Left renal pelvis (tissue), 4 donors: ENCODE data around the gene CUX1. TPM values are rescaled to one million over a fixed set of nuclear protein-coding genes. Genes with fewer than 3 reads are reported as not detected.

Experiments
- DNase-seq, 4 donors: peaks; one replicate each; pipeline ENCODE4 v3.0.0-alpha.2; 2013; ENCODE audit warnings: low read depth in 4 of 4, low spot score in 3 of 4
- polyA plus RNA-seq, 4 donors: library from polyadenylated mRNA; unstranded; fragments of 120-200 nt; gene quantifications; one replicate each; pipeline ENCODE4 v1.2.1, GENCODE V29; 2013; ENCODE audit not compliant: insufficient read length in 4 of 4

CUX1 gene
- polyA plus RNA-seq, 4 donors = 66.7 to 114 (median 96.4) TPM

DNA sequence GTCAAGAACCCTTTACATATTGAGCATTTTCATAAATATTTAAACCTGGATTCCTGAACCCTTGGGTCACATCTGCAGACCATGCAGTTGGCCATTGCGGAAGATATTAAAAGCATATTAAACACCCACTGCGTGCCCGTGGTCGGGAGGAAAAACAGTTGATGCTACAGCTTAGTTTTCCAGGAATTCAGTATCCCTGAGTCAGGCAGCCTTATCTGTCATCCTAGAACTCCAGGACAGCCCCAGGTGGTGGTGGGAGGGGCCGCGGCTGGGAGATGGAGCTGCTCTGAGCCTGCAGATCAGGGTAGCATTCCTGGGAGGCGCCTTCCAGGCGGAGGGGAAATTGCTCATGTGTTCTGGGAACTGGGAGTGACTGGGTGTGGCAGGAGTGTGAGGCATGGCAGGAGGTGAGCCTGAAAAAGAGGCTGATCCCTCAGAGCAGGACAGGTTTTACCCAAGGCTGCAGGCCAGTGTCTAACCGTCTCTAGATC is 246.3 kb downstream of the CUX1 start:
- no peak for DNase-seq

DNA sequence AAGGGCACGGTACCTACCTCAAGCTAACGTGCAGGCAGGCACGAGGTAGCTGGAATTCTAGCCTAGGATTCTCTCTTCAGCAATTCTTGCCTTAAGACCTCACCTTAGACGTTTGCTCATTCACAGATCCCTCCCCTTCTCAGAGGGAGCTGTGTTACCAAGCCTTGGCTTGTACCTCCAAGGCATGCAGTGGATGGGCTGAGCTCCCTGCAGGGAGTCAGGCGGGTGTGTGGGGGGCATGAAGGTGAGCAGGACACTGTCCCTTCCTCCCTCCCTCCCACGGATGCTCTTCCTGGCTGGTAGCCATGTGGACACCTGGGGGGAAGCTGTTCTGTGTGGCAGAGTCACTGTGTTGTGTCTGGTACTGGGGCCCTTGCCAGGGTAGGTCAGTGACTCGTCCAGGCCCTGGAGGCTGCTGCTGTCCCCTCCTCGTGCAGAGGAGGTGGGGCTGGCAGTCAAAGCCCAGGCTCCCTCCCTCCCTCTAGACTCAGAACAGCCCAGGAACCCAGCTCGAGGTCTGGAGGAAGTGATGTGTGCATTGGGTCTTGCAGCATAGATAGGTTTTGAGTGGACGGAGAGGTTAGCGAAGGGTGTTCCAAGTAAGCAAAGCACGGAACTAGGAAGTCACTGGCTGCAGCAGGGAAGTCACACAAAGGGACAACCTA is 247.1 kb downstream of the CUX1 start:
- DNase-seq = no peak

DNA sequence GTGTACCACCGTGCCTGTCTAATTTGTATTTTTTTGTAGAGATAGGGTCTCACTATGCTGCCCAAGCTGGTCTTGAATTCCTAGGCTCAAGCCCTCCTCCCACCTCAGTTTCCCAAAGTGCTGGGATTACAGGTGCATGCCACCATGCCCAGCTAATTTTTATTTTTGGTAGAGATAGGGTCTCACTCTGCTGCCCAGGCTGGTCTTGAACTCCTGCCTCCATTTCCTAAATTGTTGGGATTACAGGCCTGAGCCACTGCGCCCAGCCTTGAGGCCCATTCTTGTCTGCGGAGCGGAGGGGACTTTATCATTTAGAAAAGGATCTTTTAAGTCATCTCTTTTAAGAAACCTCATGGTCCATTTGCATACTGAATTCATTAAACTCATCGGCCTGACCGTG is 247.8 kb downstream of the CUX1 start:
- no peak for DNase-seq

DNA sequence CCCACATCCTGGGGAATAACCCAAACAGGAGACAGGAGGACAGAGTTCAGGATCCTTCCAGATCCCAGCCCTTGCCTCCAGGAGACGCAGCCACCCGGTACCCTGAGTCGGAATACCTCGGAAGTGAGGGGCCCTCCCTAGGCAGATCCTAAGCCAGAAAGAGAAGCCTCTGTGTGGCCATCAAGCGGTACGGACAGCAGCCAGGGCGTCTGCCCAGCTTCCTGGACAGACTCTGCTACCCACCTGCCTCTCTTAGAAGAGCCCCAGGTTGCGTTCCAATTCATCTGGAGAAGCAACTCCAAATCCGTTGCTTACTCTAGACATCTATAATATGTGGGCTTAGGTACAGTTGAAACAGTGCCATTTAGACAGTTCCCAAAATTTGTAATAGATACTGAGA is 249.1 kb downstream of the CUX1 start:
- no peak for DNase-seq

DNA sequence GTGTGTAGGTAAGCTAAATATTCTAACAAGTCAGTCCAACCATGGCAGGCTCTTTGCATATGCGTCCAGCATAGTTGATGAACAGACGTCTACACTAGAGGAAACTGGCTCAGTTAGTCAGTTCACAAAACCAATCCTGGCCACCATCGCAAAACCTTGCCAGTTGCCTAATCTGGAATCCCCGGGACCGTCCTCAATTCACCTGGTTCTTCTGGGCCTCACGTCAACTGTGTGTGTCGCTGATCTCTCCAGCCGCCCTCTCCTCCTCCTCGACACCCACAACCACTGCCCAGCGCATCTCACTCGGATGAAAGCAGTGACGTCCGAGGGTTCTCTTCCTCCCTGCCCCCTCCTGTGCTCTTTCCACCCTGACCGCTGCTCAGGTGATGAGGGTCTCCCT is 251.4 kb downstream of the CUX1 start:
- DNase-seq = no peak

DNA sequence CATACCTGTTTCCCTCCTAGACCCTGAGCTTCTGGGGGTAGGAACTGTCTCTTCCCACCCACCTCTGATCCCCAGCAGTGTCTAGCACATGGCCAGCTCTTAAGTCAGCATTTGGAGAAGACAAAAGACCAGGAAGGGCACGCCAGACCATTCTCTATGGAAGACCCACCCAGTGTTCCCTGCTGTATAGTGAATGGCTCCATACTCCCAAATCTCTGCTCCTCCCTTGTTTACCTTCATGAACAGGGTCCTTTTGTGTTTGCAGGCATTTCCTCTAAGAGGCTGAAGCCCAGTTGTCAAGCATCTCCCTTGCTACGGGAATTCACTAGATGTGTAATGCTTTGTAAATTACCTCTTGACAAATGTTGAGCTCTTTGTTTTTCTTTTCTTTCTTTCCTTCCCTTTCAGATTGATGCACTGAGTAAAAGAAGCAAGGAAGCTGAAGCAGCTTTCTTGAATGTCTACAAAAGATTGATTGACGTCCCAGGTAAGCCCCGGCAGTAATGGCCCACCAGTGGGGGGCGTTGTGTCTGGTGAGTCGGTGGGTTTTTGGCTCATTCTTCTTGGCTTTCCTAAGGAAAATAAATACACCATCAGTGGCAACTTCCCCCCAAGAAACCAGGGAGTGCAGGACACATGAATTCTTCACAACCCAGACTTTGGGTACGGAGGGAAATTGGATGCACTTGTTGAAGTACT is 252.7 kb downstream of the CUX1 start:
- no peak for DNase-seq

DNA sequence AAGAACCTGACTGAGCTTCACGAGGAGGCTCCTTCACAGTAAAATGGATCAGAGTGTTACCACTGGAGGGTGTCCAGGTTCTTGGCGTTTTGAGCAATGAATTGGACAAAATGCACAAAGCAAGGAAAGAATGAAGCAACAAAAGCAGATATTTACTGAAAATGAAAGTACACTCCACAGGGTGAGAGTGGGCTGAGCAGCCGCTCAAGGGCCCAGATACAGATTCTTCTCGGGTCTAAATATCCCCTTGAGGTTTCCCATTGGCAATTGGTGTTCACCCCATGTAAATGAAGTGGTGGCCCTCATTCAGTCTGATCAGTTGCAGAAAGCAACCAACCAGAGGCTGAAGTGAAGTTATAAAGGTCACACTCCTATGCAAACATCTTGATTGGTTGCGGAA is 254.6 kb downstream of the CUX1 start:
- no peak for DNase-seq

DNA sequence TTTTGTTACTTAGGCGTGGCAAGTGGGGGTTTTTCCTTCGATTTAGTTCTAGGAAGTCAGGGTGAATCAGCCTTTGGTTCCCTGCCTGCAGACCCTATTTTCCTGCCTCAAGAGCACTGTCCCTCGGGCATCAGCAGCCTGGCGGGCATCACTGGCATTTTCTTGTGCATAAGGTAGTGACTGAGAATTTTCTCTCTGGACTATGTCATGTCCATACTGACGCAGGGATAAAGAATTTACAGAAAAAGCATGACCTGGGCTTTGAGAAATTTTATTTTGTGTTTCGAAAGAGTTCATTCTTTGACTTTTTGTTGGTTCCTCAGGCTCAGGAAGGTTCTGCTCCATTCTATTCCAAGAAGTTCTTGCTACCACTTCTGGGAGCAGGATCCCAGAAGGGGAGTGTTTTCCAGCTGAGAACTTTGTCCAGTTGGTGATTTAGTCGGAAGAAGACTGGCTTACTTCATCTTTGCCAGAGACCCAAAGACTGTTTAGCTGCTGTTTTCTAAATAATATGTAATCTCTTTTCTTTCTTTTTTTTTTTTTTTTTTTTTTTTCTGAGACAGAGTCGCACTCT is 255.3 kb downstream of the CUX1 start:
- no peak for DNase-seq

DNA sequence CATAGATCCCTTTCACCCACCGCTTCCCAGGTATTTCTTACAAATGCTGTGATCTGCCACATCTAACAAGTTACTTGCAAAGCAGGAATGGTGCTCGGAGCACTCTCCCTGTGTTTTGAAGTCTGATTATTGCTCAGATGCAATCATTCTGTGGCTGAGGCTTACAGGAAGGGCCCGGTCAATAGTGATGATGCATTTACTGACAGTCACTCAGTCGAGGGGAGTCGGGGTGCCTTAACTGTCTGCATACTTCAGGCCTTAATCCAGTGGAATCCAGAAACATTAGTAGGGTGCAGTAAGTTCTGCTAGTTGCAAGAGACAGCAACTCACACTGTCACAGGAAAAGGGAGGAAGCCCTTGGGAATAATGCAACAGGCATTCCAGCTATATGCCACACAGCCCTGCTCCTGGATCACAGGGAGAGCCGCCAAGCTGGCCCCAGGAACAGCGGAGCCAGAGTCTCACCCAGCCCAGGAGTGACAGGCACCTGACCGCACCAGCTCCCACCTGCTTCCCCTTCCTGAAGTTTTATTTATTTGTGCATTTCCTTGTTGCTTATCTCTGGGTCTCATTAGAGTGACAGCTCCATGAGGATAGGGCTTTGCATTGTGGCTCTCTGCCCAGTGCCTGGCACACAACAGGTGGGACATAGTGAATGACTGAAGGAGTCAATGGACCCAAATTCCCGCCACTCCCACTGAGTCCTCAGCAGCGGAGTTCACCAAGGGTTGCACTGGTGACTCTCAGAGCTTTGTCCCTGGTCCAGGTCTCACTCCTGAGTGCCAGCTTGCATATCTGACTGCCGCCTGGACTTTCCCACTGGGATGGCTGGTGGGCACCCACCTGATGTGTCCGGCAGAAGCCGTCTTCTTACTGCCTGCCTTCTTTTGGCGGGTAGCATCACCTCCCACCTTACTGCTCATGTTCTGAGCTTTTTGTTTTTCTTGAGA is 256.8 kb downstream of the CUX1 start:
- no peak for DNase-seq

DNA sequence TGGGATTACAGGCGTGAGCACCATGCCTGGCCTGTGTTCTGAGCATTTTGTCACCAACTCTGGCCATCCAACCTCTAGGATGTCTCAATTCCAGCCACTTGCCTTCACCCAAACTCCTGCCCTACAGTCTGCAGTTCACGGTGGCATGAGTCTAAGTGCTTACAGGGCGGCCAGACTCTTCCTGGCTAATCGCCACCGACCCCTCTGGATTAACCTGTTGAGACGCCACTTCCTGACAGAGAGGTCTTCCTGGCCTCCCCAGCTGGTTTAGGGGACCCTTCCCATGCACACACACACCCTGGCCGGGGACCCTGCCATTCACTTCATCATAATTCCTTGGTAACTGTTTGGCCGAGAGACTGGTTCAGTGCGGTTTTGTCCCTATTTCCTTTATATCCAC is 257.7 kb downstream of the CUX1 start:
- no peak for DNase-seq

DNA sequence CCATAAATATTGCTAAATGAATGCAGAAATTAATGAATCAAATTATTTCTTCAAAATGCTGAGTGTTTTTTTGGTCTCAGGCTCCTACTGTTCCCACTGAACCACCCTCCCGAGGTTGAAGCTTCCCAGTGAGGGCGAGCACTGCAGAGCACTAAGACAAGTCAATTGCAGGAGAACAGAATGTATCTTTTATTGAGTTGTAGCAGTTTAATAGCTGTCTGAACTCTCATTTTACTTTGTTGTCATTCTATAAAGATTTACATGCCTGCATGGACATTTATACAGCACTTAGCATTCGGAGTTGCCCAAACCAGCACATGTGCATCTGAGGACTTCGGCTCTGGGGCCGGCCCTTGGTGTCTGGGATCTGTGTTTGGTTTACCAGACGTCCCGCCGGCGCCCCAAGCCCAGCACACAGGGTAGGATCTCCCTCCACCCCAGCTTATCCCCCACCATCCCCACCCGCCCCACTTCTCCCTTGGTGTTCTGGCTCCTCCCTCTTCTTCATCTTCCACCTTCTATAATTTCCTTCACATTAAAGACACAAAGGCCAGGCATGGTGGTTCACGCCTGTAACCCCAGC is 258.2 kb downstream of the CUX1 start:
- DNase-seq = no peak

DNA sequence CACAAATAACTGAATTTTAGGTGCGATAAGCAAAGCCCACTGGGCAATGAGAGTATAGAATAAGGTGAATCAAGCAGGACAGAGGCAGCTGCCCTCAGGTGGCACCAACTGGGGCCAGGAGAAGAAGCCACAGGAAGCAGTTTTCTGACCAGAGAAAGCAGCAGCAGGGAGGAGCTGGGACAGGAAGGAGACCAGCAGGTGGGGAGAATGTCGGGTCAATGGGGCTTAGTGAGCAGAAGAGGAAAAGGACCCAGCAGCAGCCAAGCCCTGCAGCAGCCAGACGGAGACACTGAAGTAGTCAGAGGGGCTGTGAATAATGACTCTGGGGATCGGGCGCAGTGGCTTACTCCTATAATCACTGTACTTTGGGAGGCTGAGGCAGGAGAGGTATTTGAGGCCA is 259.7 kb downstream of the CUX1 start:
- no peak for DNase-seq

DNA sequence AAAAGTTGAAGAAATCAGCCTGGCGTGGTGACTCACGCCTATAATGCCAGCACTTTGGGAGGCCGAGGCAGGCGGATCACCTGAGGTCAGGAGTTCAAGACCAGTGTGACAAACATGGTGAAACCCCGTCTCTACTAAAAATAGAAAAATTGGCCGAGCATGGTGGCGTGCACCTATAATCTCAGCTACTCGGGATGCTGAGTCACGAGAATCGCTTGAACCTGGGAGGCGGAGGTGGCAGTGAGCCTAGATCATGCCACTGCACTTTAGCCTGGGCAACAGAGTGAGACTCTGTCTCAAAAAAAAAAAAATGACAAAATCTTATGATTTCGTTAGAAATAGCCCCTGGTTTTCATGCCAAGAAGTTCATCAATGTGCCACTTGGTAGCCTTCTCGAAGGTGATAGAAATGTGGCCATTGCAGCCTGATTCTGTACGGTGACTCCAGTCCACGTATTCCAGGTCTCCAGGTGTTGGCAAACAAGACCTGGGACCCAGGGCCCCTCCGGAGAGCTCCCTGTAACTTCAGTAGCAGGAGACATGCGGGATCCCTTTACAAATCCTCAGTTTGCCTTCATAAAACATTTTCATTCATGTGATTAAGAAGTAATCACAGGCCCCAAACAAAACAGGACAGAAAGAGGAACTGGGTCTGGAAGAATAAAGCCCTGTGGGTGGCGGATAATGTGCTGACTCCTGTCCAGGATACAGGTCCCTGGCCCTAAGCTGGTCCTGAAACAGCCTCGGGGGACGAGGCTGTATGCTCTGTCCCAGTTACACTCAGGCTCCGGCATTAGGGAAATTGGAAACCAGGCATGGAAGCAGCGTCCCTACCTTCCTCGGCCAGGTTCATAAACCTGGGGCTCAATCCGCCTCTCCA is 262.0 kb downstream of the CUX1 start:
- no peak for DNase-seq

DNA sequence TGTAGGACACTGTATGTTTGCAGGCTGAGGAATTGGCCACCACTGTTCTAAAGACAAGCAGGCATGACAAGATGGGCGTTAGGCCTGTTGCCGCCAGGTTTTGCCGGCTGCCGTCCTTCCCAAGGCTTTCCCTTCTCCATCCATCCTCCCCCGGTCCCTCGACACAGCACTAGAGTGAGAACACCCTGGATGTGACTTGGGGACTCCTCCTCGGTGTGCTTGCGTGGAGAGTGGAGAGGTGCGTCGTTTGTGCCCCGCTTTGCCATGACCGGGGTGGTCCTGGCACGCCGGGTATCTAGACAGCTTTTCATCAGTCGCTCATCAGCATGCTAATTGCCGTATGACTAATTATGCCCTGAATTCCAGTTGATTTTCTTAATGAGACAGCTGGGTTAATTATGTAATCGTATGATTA is 262.6 kb downstream of the CUX1 start:
- no peak for DNase-seq

DNA sequence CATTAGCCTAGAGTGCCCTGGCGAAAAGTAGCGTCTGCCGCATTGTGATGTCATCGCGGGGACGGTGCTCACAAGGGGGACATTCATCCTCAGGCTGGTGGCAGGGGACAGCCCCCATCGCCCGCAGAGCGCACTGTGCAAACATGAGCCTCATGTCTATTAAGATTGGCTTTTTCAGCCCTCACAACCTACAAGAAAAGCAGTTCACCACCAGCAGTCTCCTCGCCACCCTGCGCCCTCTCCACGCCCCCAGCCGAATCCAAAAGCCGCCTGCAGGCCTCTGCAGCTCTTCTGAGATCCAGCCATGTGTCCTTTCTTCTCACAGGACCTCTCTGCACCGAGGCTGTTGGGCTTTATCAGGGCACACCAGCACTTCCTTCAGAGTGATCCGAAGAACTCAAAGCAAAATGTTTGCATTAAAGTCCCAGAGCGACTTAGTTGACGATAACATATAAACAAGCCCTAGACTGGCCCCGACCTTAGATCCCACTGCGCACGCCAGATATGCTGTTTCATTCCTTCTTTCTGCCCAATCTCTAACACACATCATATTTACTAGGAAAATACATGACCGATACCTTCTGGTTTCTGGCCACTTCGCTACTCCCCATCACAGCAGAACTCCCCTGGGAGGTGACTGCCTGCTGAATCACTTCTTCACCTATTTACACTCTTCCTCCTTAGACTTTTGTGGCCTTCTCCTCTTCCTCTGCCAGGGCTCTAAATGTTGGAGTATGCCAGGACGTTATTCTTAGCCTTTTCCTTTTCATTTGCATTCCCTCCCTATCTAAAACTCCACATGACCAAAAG is 263.2 kb downstream of the CUX1 start:
- no peak for DNase-seq

DNA sequence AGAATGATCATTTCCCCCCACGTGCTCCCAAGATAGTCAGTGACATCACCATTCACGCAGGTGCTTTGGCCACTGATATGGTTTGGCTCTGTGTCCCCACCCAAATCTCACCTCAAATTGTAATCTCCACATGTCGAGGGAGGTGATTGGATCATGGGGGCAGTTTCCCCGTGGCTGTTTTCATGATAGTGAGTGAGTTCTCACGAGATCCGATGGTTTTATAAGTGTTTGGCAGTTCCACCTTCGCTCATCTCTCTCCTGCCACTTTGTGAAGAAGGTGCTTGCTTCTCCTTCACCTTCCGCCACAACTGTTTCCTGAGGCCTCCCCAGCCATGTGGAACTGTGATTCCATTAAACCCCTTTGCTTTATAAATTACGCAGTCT is 263.8 kb downstream of the CUX1 start:
- DNase-seq = no peak

DNA sequence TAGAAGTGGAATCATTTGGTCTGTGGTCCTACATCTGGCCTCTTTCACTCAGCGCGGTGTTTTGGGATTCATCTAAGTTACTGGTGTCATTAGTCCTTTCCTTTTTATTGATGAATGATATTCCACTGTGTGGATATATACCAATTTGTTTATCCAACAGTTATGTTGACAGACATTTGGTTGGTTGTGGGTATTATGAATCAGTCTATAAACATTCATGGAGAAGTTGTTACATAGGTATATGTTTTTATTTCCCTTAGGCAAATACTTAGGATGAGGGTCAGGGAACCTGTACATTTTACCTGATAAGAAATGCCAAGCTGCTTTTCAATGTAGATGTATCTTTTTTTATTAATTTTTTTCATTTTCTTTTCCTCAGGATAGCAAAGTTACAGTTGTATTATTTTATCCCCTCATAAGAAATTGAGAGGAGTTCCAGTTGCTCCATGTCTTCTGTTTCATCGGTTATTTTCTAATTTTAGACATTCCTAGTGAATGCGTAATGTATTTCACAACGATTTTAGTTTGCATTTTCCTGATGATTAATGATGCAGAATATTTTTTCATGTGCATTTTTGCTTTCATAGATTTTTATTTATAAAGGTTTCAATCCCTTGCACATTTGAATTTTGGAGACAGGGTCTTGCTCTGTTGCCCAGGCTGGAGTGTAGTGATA is 265.4 kb downstream of the CUX1 start:
- no peak for DNase-seq

DNA sequence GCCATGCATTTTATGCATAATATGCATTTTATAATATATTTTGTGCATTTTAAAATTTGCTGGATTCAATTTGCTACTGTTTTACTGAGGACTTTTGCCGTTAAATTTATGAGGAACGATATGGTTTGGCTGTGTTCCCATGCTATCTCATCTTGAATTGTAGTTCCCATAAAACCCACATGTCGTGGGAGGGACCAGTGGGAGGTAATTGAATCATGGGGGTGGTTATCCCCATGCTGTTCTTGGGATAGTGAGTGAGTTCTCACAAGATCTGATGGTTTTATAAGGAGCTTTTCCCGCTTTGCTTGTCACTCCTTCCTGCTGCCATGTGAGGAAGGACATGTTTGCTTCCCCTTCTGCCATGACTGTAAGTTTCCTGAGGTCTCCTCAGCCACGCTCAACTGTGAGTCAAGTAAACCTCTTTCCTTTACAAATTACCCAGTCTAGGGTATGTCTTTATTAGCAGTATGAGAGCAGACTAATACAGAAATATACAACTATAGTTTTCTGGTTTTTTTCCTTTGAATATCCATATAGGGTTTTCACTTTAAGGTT is 267.9 kb downstream of the CUX1 start:
- DNase-seq = no peak
